Upper lobe of right lung (tissue), 1 donor: Measurements from ENCODE around the gene NAP1L1. TPM values are rescaled to one million over a fixed set of nuclear protein-coding genes. Genes with fewer than 3 reads are reported as not detected.

ENCODE experiments used
- ATAC-seq: fragments of 200-7000 bp; cut with Tn5 transposase; one replicate; pipeline ENCODE4 v1.9.1; 2020; ENCODE audit warnings: mild to moderate bottlenecking, moderate library complexity
- DNase-seq: peaks from one replicate; pipeline ENCODE4 v3.0.0-alpha.2; 2020
- H3K27ac ChIP-seq: fragments of 200-600 bp; one replicate; pipeline ENCODE4 v1.8.0; 2022
- H3K27me3 ChIP-seq: fragments of 200-600 bp; one replicate; pipeline ENCODE4 v1.8.0; 2022; ENCODE audit warnings: mild to moderate bottlenecking
- H3K36me3 ChIP-seq: fragments of 200-600 bp; one replicate; pipeline ENCODE4 v1.8.0; 2022
- H3K4me1 ChIP-seq: fragments of 200-600 bp; one replicate; pipeline ENCODE4 v1.8.0; 2022
- H3K4me3 ChIP-seq: fragments of 200-600 bp; one replicate; pipeline ENCODE4 v1.8.0; 2022; ENCODE audit warnings: mild to moderate bottlenecking
- H3K9me3 ChIP-seq: fragments of 200-600 bp; one replicate; pipeline ENCODE4 v1.8.0; 2022
- intact Hi-C: fragments of 100-400 bp; cut with DNase I; formaldehyde crosslinking; loops from one replicate; pipeline ENCODE4 v1.11.0; 2022
- total RNA-seq: library from RNA; stranded (reverse); fragmentation: NEBNext Ultra II Directional; extraction: Animal tissue kit (Norgen Biotek cat#: 25700); gene quantifications from one replicate; pipeline ENCODE4 v1.2.1, GENCODE V29; 2021
- TF ChIP-seq, protein P1 (sequence below): fragments of 200-600 bp; IDR thresholded peaks from one replicate; pipeline ENCODE4 v1.8.0; 2022; ENCODE audit warnings: antibody characterized with exemption
- donor health status: DM: no; HTN: yes; CAD: no; lungs with severe emphysema.

Gene NAP1L1
- total RNA-seq, 1 donor from 2014 or later, result 500 TPM

DNA sequence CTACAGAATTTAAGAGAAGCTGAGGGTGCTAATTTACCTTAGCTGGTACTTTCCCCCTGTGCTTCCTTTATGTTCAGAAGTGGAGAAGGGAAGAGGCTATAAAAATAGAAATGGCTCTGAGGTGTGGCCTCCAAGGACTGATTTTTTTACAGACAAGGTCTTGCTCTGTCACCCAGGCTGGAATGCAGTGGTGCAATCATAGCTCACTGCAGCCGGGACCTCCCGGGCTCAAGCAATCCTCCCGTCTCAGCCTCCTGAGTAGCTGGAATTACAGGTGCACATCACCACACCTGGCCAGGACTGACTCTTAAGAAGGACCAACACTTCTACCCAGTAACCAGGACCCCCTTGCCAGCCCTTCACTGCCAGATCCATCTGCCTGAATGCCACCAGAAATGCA lies 23.9 kb upstream of the NAP1L1 start:
- H3K27me3 ChIP-seq, result no peaks in the 10 kb centered on the region
- no peak for ATAC-seq
- intact Hi-C loops, result no loop called here
- TF ChIP-seq, protein P1, sequence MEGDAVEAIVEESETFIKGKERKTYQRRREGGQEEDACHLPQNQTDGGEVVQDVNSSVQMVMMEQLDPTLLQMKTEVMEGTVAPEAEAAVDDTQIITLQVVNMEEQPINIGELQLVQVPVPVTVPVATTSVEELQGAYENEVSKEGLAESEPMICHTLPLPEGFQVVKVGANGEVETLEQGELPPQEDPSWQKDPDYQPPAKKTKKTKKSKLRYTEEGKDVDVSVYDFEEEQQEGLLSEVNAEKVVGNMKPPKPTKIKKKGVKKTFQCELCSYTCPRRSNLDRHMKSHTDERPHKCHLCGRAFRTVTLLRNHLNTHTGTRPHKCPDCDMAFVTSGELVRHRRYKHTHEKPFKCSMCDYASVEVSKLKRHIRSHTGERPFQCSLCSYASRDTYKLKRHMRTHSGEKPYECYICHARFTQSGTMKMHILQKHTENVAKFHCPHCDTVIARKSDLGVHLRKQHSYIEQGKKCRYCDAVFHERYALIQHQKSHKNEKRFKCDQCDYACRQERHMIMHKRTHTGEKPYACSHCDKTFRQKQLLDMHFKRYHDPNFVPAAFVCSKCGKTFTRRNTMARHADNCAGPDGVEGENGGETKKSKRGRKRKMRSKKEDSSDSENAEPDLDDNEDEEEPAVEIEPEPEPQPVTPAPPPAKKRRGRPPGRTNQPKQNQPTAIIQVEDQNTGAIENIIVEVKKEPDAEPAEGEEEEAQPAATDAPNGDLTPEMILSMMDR, result no peak
- no peak overlapping the region for H3K27ac ChIP-seq
- no peaks in the 10 kb centered on the region for H3K9me3 ChIP-seq
- DNase-seq, result no peak
- H3K4me1 ChIP-seq, result no peaks in the 10 kb centered on the region
- H3K36me3 ChIP-seq, result no peaks in the 10 kb centered on the region
- H3K4me3 ChIP-seq, result no peak overlapping the region

DNA sequence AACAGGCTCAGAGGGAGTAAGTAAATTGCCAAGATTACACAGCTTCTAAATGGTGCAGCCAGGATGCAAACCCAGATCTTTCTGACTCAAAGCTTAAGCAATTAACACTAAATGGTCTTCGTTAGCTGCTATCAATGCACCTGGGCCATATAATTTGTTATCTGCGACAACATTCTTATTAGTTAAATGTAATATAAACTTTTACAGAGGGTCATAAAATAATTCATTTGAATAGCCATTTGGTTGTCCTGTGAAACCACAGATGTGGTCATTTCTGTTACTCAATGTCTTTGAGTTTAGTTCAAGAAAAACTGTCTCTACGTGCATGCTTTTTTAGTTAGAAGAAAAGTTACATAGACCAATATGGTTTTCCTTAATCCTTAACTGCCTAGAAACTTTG lies 22.1 kb upstream of the NAP1L1 start:
- ATAC-seq, result no peak
- intact Hi-C loops, result no loop called here

DNA sequence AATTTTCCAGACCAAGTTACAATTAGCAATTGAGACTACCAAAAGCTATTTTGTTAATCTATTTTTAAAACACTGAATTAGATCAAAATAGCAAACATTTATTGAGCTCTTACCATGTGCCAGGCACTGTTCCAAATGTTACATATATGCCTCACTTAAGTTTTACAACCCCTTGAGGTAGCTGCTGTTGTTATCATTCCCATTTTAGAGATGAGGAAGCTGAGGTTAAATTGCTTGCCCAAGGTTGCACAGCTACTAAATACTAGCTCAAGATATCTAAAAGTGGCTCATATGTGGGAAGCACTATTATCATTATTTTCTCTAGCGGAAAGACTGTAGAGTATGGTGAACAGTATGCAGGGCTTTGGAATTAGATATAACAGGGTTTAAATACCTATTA lies 19.5 kb upstream of the NAP1L1 start:
- Histone ChIP-seq H3K9me3 (no peaks in the 10 kb centered on the region), H3K27ac (no peak overlapping the region), H3K36me3 (no peaks in the 10 kb centered on the region), H3K27me3 (no peaks in the 10 kb centered on the region), H3K4me3 (no peak overlapping the region), H3K4me1 (no peaks in the 10 kb centered on the region)
- intact Hi-C loops, result no loop called here
- TF ChIP-seq, protein P1, result no peak
- no peak for DNase-seq
- ATAC-seq, result no peak

More for the DNA sequence above, 22.1 kb upstream of the NAP1L1 start:
- TF ChIP-seq, protein P1, result no peak
- H3K27ac ChIP-seq, result no peak overlapping the region
- H3K4me1 ChIP-seq, result no peaks in the 10 kb centered on the region
- no peak overlapping the region for H3K4me3 ChIP-seq
- H3K27me3 ChIP-seq, result no peaks in the 10 kb centered on the region
- DNase-seq, result no peak
- H3K9me3 ChIP-seq, result no peaks in the 10 kb centered on the region
- no peaks in the 10 kb centered on the region for H3K36me3 ChIP-seq

DNA sequence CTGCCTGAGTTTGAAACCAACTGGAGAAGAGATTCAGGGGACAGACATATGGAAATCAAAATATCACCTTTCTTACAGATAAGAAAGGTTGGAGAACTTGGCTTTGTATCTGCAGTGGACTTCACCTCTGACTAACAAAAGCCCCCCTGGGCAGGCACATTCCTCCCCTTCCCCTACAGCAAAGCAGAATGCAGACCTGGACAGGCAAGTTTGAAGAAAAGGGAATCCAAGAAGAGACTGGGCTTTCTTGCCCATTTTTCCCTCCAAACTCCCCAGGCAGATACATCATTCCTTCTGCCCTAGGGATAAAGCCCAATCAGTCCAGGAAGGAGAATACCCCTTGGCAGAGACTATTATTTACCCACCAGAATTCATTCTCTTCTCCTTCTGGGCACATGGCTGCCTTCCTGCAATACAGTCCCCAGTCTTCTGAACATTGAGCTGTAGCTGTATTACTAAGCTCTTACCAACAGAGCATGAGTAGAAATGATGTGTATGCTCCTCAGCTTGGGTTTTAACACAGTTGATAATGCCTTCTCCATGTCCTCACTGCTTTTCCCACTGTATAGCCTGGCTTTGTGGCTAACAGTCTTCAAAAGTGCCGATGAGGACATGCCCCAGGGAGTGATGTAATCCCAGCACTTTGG lies 17.4 kb upstream of the NAP1L1 start:
- ATAC-seq, result no peak
- intact Hi-C loops, result no loop called here

DNA sequence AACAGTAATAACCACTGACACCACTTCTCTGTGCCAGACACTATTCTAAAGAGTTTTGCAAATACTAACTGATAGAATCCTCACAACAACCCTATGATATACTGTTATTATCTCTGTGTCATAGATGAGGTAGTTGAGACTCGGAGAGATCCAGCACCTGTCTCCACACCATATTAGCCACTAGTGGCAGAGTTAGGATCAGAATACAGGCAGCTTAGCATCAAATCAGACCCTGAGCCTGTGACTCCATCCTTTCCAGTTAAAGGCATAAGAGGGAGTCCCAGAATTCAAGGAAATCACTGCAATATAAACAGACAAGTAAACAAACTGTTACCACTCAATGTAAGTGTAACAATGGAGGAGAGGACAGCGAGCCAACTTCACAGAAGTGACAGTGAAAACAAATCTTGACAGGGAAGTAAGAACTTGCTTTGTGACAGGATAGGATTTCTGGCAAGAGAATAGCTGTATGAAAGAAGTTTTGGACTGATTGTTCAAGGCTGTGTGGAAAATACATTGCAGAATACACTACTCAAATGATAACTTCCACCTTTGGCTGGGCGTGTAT lies 11.7 kb upstream of the NAP1L1 start:
- TF ChIP-seq, protein P1, result no peak
- no peaks in the 10 kb centered on the region for H3K9me3 ChIP-seq
- DNase-seq, result no peak
- no peak for ATAC-seq
- no peak overlapping the region for H3K27ac ChIP-seq
- H3K36me3 ChIP-seq, result no peaks in the 10 kb centered on the region
- no peaks in the 10 kb centered on the region for H3K27me3 ChIP-seq
- intact Hi-C loops, result no loop called here
- H3K4me1 ChIP-seq, result no peaks in the 10 kb centered on the region
- no peak overlapping the region for H3K4me3 ChIP-seq

More for the DNA sequence above, 17.4 kb upstream of the NAP1L1 start:
- no peak for DNase-seq
- H3K36me3 ChIP-seq, result no peaks in the 10 kb centered on the region
- H3K4me1 ChIP-seq, result no peaks in the 10 kb centered on the region
- no peaks in the 10 kb centered on the region for H3K9me3 ChIP-seq
- no peak overlapping the region for H3K27ac ChIP-seq
- TF ChIP-seq, protein P1, result no peak
- no peaks in the 10 kb centered on the region for H3K27me3 ChIP-seq
- H3K4me3 ChIP-seq, result no peak overlapping the region
